Thoracic aorta (tissue), 2 donors: ENCODE data around the gene SLC35G2. TPM values are rescaled to one million over a fixed set of nuclear protein-coding genes. Genes with fewer than 3 reads are reported as not detected.

ENCODE experiments used
- ATAC-seq: fragments of 150-250 bp; one replicate; pipeline ENCODE4 v1.8.0; 2017; ENCODE audit warnings: low read depth; ENCODE audit not compliant: insufficient number of reproducible peaks, low FRiP score
- DNase-seq: peaks from one replicate; pipeline ENCODE4 v3.0.0-alpha.2; 2020; ENCODE audit warnings: low spot score
- H3K27ac ChIP-seq, 2 donors: fragments of 200-600 bp; sonication (generic); 1 replicate in 1 of 2; 2 replicates in 1 of 2; pipeline ENCODE4 v1.5.1; 2016; ENCODE audit warnings: mild to moderate bottlenecking in 2 of 2, moderate library complexity in 2 of 2
- H3K27me3 ChIP-seq: fragments of 200-600 bp; sonication (generic); replicated peaks from 2 replicates; pipeline ENCODE4 v1.6.0; 2016; ENCODE audit warnings: mild to moderate bottlenecking; ENCODE audit not compliant: insufficient read depth
- H3K36me3 ChIP-seq: fragments of 200-600 bp; sonication (generic); one replicate; pipeline ENCODE4 v1.5.1; 2016
- H3K4me1 ChIP-seq, 2 donors: fragments of 200-600 bp; sonication (generic); 1 replicate in 1 of 2; 2 replicates in 1 of 2; pipeline versions ENCODE4 v1.5.1 to v1.6.0; 2016; ENCODE audit warnings: low read depth in 2 of 2, mild to moderate bottlenecking in 1 of 2; ENCODE audit not compliant: control insufficient read depth in 1 of 2
- H3K4me3 ChIP-seq: fragments of 200-600 bp; sonication (generic); 2 replicates; pipeline ENCODE4 v1.5.1; 2016; ENCODE audit warnings: mild to moderate bottlenecking
- H3K9me3 ChIP-seq: fragments of 200-600 bp; sonication (generic); 2 replicates; pipeline ENCODE4 v1.5.1; 2016
- total RNA-seq, 2 donors: library from RNA; depleted of rRNA; stranded (reverse); fragments of >200 nt; gene quantifications; one replicate each; pipeline versions ENCODE4 v1.1.0 to v1.2.3, GENCODE V29; 2016
- TF ChIP-seq, protein P1 (sequence below): fragments of 200-600 bp; sonication (generic); IDR thresholded peaks from one replicate; pipeline ENCODE4 v1.5.1; 2019; ENCODE audit warnings: antibody characterized with exemption

The SLC35G2 gene
- total RNA-seq, 2 donors from 2014 or later, result 5.3 to 6.9 TPM

DNA sequence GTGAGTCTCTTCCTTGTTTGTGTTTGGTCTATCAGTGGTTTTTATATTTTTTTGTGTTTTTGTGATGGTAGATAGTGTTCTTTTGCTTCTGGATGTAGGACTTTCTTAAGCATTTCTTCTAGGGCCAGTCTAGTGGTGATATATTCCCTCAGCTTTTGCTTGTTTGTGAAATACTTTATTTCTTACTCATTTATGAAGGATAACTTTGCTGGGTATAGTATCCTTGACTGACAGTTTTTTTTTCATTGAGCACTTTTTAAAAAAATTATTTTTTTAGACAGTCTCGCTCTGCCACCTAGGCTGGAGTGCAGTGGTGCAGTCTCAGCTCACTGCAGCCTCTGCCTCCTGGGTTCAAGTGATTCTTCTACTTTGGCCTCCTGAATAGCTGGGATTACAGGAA, 85.0 kb downstream of the SLC35G2 start:
- no peak overlapping the region for H3K27ac ChIP-seq
- TF ChIP-seq, protein P1, sequence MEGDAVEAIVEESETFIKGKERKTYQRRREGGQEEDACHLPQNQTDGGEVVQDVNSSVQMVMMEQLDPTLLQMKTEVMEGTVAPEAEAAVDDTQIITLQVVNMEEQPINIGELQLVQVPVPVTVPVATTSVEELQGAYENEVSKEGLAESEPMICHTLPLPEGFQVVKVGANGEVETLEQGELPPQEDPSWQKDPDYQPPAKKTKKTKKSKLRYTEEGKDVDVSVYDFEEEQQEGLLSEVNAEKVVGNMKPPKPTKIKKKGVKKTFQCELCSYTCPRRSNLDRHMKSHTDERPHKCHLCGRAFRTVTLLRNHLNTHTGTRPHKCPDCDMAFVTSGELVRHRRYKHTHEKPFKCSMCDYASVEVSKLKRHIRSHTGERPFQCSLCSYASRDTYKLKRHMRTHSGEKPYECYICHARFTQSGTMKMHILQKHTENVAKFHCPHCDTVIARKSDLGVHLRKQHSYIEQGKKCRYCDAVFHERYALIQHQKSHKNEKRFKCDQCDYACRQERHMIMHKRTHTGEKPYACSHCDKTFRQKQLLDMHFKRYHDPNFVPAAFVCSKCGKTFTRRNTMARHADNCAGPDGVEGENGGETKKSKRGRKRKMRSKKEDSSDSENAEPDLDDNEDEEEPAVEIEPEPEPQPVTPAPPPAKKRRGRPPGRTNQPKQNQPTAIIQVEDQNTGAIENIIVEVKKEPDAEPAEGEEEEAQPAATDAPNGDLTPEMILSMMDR, result no peak
- peaks cover 17% of the 10 kb centered on the region for H3K9me3 ChIP-seq
- ATAC-seq (no peak), DNase-seq (no peak)
- H3K4me1 ChIP-seq, result peaks cover 6 to 11% of the 10 kb centered on the region in 2 donors
- H3K27me3 ChIP-seq, result no peaks in the 10 kb centered on the region
- H3K4me3 ChIP-seq, result no peak overlapping the region
- H3K36me3 ChIP-seq, result no peaks in the 10 kb centered on the region

DNA sequence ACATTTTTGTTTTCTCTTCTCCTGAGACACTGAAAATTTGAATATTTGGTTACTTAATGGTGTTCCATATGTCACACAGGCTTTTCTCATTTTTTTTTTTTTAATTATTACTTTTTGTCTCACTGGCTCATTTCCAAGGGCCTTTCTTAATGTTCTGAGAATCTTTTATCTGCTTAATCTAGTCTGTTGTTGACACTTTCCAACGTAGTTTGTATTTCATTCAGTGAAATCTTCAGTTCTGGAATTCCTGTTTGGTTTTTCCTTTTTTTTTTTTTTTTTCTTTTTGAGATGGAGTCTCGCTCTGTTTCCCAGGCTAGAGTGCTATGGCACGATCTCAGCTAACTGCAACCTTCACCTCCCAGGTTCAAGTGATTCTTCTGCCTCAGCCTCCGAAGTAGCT, 85.8 kb downstream of the SLC35G2 start:
- Histone ChIP-seq H3K9me3 (peaks cover 17% of the 10 kb centered on the region), H3K4me1 (peaks cover 3 to 4% of the 10 kb centered on the region in 2 donors), H3K4me3 (no peak overlapping the region), H3K27me3 (no peaks in the 10 kb centered on the region), H3K36me3 (no peaks in the 10 kb centered on the region), H3K27ac (no peak overlapping the region)
- DNase-seq (no peak), ATAC-seq (no peak)
- TF ChIP-seq, protein P1, result no peak

Other genes with a start within 250 kb of the SLC35G2 start
- gene STAG1, start 66.7 kb upstream of the SLC35G2 start, total RNA-seq, result 10 to 100 TPM; 26.8 to 56.4 TPM
- 10 to 100 TPM; 31.5 to 41.5 TPM for gene NCK1, start 43.1 kb downstream of the SLC35G2 start, total RNA-seq
- 1 to 10 TPM in 1 of 2 donors, under 1 TPM in 1; 0.71 to 1.6 TPM for gene IL20RB, start 138.9 kb downstream of the SLC35G2 start, total RNA-seq